A549 (cell line): Measurements from ENCODE around the gene RAD51B. TPM values are rescaled to one million over a fixed set of nuclear protein-coding genes. Genes with fewer than 3 reads are reported as not detected.

Experiments
- ATAC-seq, 2 experiments: fragments of 200-7000 bp in 1 of 2; fragments of >200 bp in 1 of 2; cut with Nextera tagmentation in 1 of 2; cut with Tn5 transposase in 1 of 2; 3 replicates each; pipeline versions ENCODE4 v1.8.0 to v1.9.1; 2018 to 2020; ENCODE audit warnings: mild to moderate bottlenecking in 1 of 2, moderate library complexity in 1 of 2
- CTCF ChIA-PET: fragments of 300-600 bp; sonication (Branson Sonifier 250); formaldehyde crosslinking; extraction: SDS; loops from one replicate; lab custom pipeline; 2021; ENCODE audit warnings: antibody characterized with exemption, inconsistent platforms; lab: Yijun Ruan, JAX
- POLR2A ChIA-PET: fragments of 350-600 bp; formaldehyde crosslinking; extraction: SDS; loops from one replicate; lab custom pipeline; 2021; ENCODE audit warnings: antibody characterized with exemption, inconsistent platforms; lab: Yijun Ruan, JAX
- DNase-seq, 2 experiments: peaks; one replicate each; pipeline versions ENCODE4 v3.0.0 to v3.0.0-alpha.2; 2011 to 2016; ENCODE audit warnings: low read depth in 1 of 2, low spot score in 1 of 2
- FAIRE-seq: peaks from 2 replicates; lab custom pipeline; 2011; peaks lifted over from hg19 to GRCh38; lab: Jason Lieb, UNC
- H3K27ac ChIP-seq, 2 experiments: fragments of >200 bp; sonication (Bioruptor Twin); formaldehyde crosslinking; 3 replicates each; pipeline ENCODE4 v1.5.1; 2016 to 2017
- H3K4me1 ChIP-seq: fragments of >200 bp; sonication (Bioruptor Twin); formaldehyde crosslinking; 3 replicates; pipeline ENCODE4 v1.6.1; 2016
- H3K4me2 ChIP-seq: fragments of >200 bp; sonication (Bioruptor Twin); formaldehyde crosslinking; 3 replicates; pipeline ENCODE4 v1.6.1; 2016
- H3K4me3 ChIP-seq: fragments of >200 bp; sonication (Bioruptor Twin); formaldehyde crosslinking; 3 replicates; pipeline ENCODE4 v1.5.1; 2016
- H3K9me3 ChIP-seq: fragments of >200 bp; sonication (Bioruptor Twin); formaldehyde crosslinking; 3 replicates; pipeline ENCODE4 v1.6.1; 2016
- BCL3 ChIP-seq: fragments of >200 bp; sonication (Bioruptor Twin); formaldehyde crosslinking; IDR thresholded peaks from 3 replicates; pipeline ENCODE4 v1.6.1; 2016
- CBX8 ChIP-seq: fragments of 200-600 bp; sonication (generic); IDR thresholded peaks from 2 replicates; pipeline ENCODE4 v1.6.1; 2016
- CEBPB ChIP-seq, 2 experiments: fragments of >200 bp in 1 of 2; sonication (Bioruptor Twin) in 1 of 2; formaldehyde crosslinking in 1 of 2; IDR thresholded peaks; 2 replicates each; pipeline ENCODE4 v1.6.1; 2012 to 2016
- EHF ChIP-seq: fragments of 250-450 bp; sonication (Bioruptor Pico); IDR thresholded peaks from 2 replicates; pipeline ENCODE4 v1.5.0; 2020; ENCODE audit warnings: mild to moderate bottlenecking
- EHMT2 ChIP-seq: fragments of 200-600 bp; sonication (generic); IDR thresholded peaks from 2 replicates; pipeline ENCODE4 v1.6.1; 2016; ENCODE audit warnings: antibody characterized with exemption, low read depth, mild to moderate bottlenecking, moderate library complexity
- ELK1 ChIP-seq: fragments of 150-350 bp; IDR thresholded peaks from 2 replicates; pipeline ENCODE4 v1.6.1; 2014; ENCODE audit warnings: low read depth, mild to moderate bottlenecking, low read length
- FOXS1 ChIP-seq: fragments of 250-450 bp; sonication (Bioruptor Pico); IDR thresholded peaks from 2 replicates; pipeline ENCODE4 v1.5.0; 2020; ENCODE audit warnings: mild to moderate bottlenecking, moderate library complexity
- GATA3 ChIP-seq: IDR thresholded peaks from 2 replicates; pipeline ENCODE4 v1.6.1; 2012; ENCODE audit warnings: borderline replicate concordance
- HDAC2 ChIP-seq: fragments of 200-600 bp; sonication (generic); IDR thresholded peaks from 2 replicates; pipeline ENCODE4 v1.6.1; 2016
- HES2 ChIP-seq: fragments of >200 bp; sonication (Bioruptor Twin); formaldehyde crosslinking; IDR thresholded peaks from 2 replicates; pipeline ENCODE4 v1.6.1; 2016
- HEYL ChIP-seq: fragments of 250-450 bp; sonication (Bioruptor Pico); IDR thresholded peaks from 2 replicates; pipeline ENCODE4 v1.8.0; 2021; ENCODE audit warnings: mild to moderate bottlenecking, moderate library complexity
- HMGXB4 ChIP-seq: fragments of 250-450 bp; sonication (Bioruptor Pico); IDR thresholded peaks from 2 replicates; pipeline ENCODE4 v1.5.0; 2021; ENCODE audit warnings: mild to moderate bottlenecking, moderate library complexity, borderline replicate concordance
- HOXA7 ChIP-seq: fragments of 250-450 bp; sonication (Bioruptor Pico); IDR thresholded peaks from 2 replicates; pipeline ENCODE4 v1.5.0; 2020; ENCODE audit warnings: mild to moderate bottlenecking, moderate library complexity
- HOXB13 ChIP-seq: fragments of 250-450 bp; sonication (Bioruptor Pico); IDR thresholded peaks from 2 replicates; pipeline ENCODE4 v1.5.0; 2020; ENCODE audit warnings: low read depth, mild to moderate bottlenecking, moderate library complexity
- JUNB ChIP-seq: fragments of >200 bp; sonication (Bioruptor Twin); formaldehyde crosslinking; IDR thresholded peaks from 2 replicates; pipeline ENCODE4 v1.6.1; 2016
- KDM5A ChIP-seq: fragments of 200-600 bp; sonication (generic); IDR thresholded peaks from 2 replicates; pipeline ENCODE4 v1.6.1; 2016; ENCODE audit warnings: antibody characterized with exemption, mild to moderate bottlenecking
- MAZ ChIP-seq: fragments of 150-350 bp; IDR thresholded peaks from 2 replicates; pipeline ENCODE4 v1.6.1; 2014; ENCODE audit warnings: antibody characterized with exemption, low read depth, low read length, borderline replicate concordance
- MYC ChIP-seq: IDR thresholded peaks from 2 replicates; pipeline ENCODE4 v1.6.1; 2012; ENCODE audit warnings: mild to moderate bottlenecking, inconsistent platforms, low read length, improper control_type of control experiment, borderline replicate concordance
- NR3C1 ChIP-seq: fragments of >200 bp; sonication (Bioruptor Twin); formaldehyde crosslinking; IDR thresholded peaks from 3 replicates; pipeline ENCODE4 v1.6.1; 2017
- PBX3 ChIP-seq: IDR thresholded peaks from 2 replicates; pipeline ENCODE4 v1.6.1; 2012
- PHF8 ChIP-seq: fragments of 200-600 bp; sonication (generic); IDR thresholded peaks from 2 replicates; pipeline ENCODE4 v1.6.1; 2016; ENCODE audit warnings: low read depth, mild to moderate bottlenecking, antibody characterized with exemption, moderate library complexity, borderline replicate concordance
- POLR2A ChIP-seq: IDR thresholded peaks from 2 replicates; pipeline ENCODE4 v1.6.1; 2012; ENCODE audit warnings: mild to moderate bottlenecking, low read length
- RCOR1 ChIP-seq: fragments of 150-350 bp; IDR thresholded peaks from 2 replicates; pipeline ENCODE4 v1.6.1; 2014; ENCODE audit warnings: antibody characterized with exemption, low read length, low read depth
- RNF2 ChIP-seq: fragments of 200-600 bp; sonication (generic); IDR thresholded peaks from 2 replicates; pipeline ENCODE4 v1.6.1; 2016; ENCODE audit warnings: low read depth, mild to moderate bottlenecking, antibody characterized with exemption, moderate library complexity, borderline replicate concordance
- SREBF2 ChIP-seq: fragments of 450-650 bp; IDR thresholded peaks from 2 replicates; pipeline ENCODE4 v1.6.1; 2014; ENCODE audit warnings: mild to moderate bottlenecking, moderate library complexity
- USF2 ChIP-seq: fragments of 450-650 bp; IDR thresholded peaks from 2 replicates; pipeline ENCODE4 v1.6.1; 2014; ENCODE audit warnings: antibody characterized with exemption
- ZFP36 ChIP-seq: fragments of 450-650 bp; IDR thresholded peaks from 2 replicates; pipeline ENCODE4 v1.6.1; 2014; ENCODE audit warnings: borderline replicate concordance; ENCODE audit not compliant: partially characterized antibody
- ZNF302 ChIP-seq: fragments of 250-450 bp; sonication (Bioruptor Pico); IDR thresholded peaks from 2 replicates; pipeline ENCODE4 v1.9.0; 2021; ENCODE audit warnings: inconsistent platforms, mild to moderate bottlenecking, moderate library complexity
- WGBS: methylation state at CpG from one replicate; pipeline ENCODE4 v1.1.6; 2017; ENCODE audit errors: missing lambda C conversion rate; 5-methylcytosine and 5-hydroxymethylcytosine counted together
- polyA plus RNA-seq, 4 experiments: library from polyadenylated mRNA; depleted of rRNA in 3 of 4; stranded (reverse); fragments of >200 nt; fragmentation: RNase III in 1 of 4; extraction: RNeasy Plus Mini Kit Qiagen cat#74134 plus additional on column Dnase treatment in 1 of 4; gene quantifications; 2 replicates in 3 of 4; 3 replicates in 1 of 4; pipeline ENCODE4 v1.2.3, GENCODE V29; 2011 to 2017

The RAD51B gene
- polyA plus RNA-seq, 2 of the 4 experiments (the other 2 are of a cell fraction), result 7.2 to 10.8 TPM

GRCh38 chr14:68598089-68598488 lies 778.5 kb downstream of the RAD51B start:
- FAIRE-seq, result no peak
- WGBS, result 79% methylated on average over 2 of the region's 2 CpGs
- TF ChIP-seq EHF (no peak), CBX8 (no peak), MAZ (no peak), HOXA7 (no peak), RCOR1 (no peak), ELK1 (no peak), FOXS1 (CRISPR knock-in tag) (no peak)
- Histone ChIP-seq H3K4me1 (peaks cover 40% of the 10 kb centered on the region), H3K4me2 (peak overlapping the region; percentile 96), H3K4me3 (no peak overlapping the region), H3K27ac (peak overlapping the region; percentile 94 to 99), H3K9me3 (no peaks in the 10 kb centered on the region)
- ChIA-PET POLR2A (interaction anchor here (0.6 to 1.3 kb wide), 2 partner anchors 140 to 195 kb away, joined by 3 to 7 read pairs; partner anchors contain the start of gene ZFP36L1), CTCF (interaction anchor here (0.7 to 3.8 kb wide), 2 partner anchors 14 to 87 kb away, joined by 3 to 13 read pairs; no protein-coding TSS in a partner anchor)
- DNase-seq, result no peak
- 0 out of 6 replicates have a peak, but pooled peaks of 1 of the 2 experiments have one; percentile 10 for ATAC-seq

GRCh38 chr14:68598621-68599447 lies 779.3 kb downstream of the RAD51B start:
- 4% methylated on average over 22 of the region's 22 CpGs for WGBS
- ChIA-PET POLR2A (interaction anchor here (0.6 to 1.3 kb wide), 2 partner anchors 186 to 194 kb away, joined by 3 to 7 read pairs; partner anchors contain the start of gene ZFP36L1), CTCF (interaction anchor here (1.6 to 3.8 kb wide), 3 partner anchors 13 to 349 kb away, joined by 3 to 13 read pairs (median 5); no protein-coding TSS in a partner anchor)
- FAIRE-seq, result peak; percentile 43
- Histone ChIP-seq H3K9me3 (no peaks in the 10 kb centered on the region), H3K27ac (peak overlapping the region; percentile 94 to 99), H3K4me3 (peak overlapping the region; percentile 25; the same call in 2 of the 3 replicates), H3K4me2 (peak overlapping the region; percentile 96), H3K4me1 (peaks cover 34% of the 10 kb centered on the region)
- ATAC-seq, result peak; percentile 88 to 93
- peak; percentile 92 to 95 for DNase-seq
- TF ChIP-seq ZNF302 (no peak), GATA3 (peak; percentile 85), HOXB13 (CRISPR knock-in tag) (no peak), CEBPB (IDR thresholded peaks at IDR 0.05) (peak; percentile 96 to 99), SREBF2 (no peak), MAZ (no peak), MYC (no peak), FOXS1 (CRISPR knock-in tag) (peak; percentile 86; the same call in 1 of the 2 replicates), KDM5A (no peak), RNF2 (no peak), NR3C1 (no peak), HMGXB4 (no peak), CBX8 (no peak), EHMT2 (no peak), ELK1 (no peak), POLR2A (peak; percentile 17), PHF8 (no peak), ZFP36 (no peak), JUNB (peak; percentile 79), HEYL (no peak), HES2 (peak; percentile 41; the same call in 1 of the 2 replicates), HDAC2 (no peak), USF2 (no peak), RCOR1 (no peak), BCL3 (0 out of 3 replicates have a peak, but pooled peaks have one; percentile 47), PBX3 (no peak)
